Sigmoid colon (tissue), 7 donors: ENCODE measurements around the gene C19orf12. TPM values are rescaled to one million over a fixed set of nuclear protein-coding genes. Genes with fewer than 3 reads are reported as not detected.

Experiments
- DNase-seq: peaks from one replicate; pipeline ENCODE4 v3.0.0-alpha.2; 2019
- H3K27ac ChIP-seq, 4 donors: fragments of 200-600 bp; sonication (generic); one replicate each; pipeline ENCODE4 v1.5.1; 2016 to 2019; ENCODE audit warnings: mild to moderate bottlenecking in 1 of 4
- H3K27me3 ChIP-seq, 3 donors: fragments of 200-600 bp; sonication (generic); one replicate each; pipeline ENCODE4 v1.5.1; 2019; ENCODE audit warnings: mild to moderate bottlenecking in 1 of 3
- H3K36me3 ChIP-seq, 4 donors: fragments of 200-600 bp; sonication (generic); one replicate each; pipeline ENCODE4 v1.5.1; 2016 to 2019
- H3K4me1 ChIP-seq, 4 donors: fragments of 200-600 bp; sonication (generic); one replicate each; pipeline ENCODE4 v1.5.1; 2017 to 2019
- H3K4me3 ChIP-seq, 4 donors: fragments of 200-600 bp; sonication (generic); one replicate each; pipeline ENCODE4 v1.5.1; 2017 to 2019; ENCODE audit warnings: mild to moderate bottlenecking in 2 of 4, moderate library complexity in 1 of 4
- H3K9me3 ChIP-seq, 4 donors: fragments of 200-600 bp in 3 of 4; sonication (generic) in 3 of 4; one replicate each; pipeline versions ENCODE4 v1.5.1 to v1.6.1; 2013 to 2019
- EP300 ChIP-seq, 4 donors: sonication (generic); formaldehyde crosslinking; IDR thresholded peaks; one replicate each; pipeline ENCODE4 v1.6.1; 2017; ENCODE audit warnings: antibody characterized with exemption in 4 of 4
- POLR2A ChIP-seq, 2 donors: fragments of 450-650 bp; IDR thresholded peaks; one replicate each; pipeline ENCODE4 v1.6.1; 2016; ENCODE audit warnings: antibody characterized with exemption in 2 of 2, mild to moderate bottlenecking in 2 of 2, moderate library complexity in 2 of 2
- POLR2AphosphoS5 ChIP-seq, 4 donors: sonication (generic); formaldehyde crosslinking; IDR thresholded peaks; one replicate each; pipeline ENCODE4 v1.6.1; 2017; ENCODE audit warnings: antibody characterized with exemption in 4 of 4
- WGBS, 2 donors: extraction: QIAGEN DNeasy Blood & Tissue Kit; methylation state at CpG; one replicate each; pipeline ENCODE4 v1.1.7; 2013; 5-methylcytosine and 5-hydroxymethylcytosine counted together
- intact Hi-C: fragments of 100-400 bp; cut with DNase I; formaldehyde crosslinking; loops from one replicate; pipeline ENCODE4 v1.15.1; 2023
- polyA plus RNA-seq, 3 donors: library from polyadenylated mRNA; stranded (reverse); fragments of 200-250 nt; gene quantifications; one replicate each; pipeline ENCODE4 v1.2.3, GENCODE V29; 2013
- total RNA-seq, 4 donors: library from RNA; depleted of rRNA; stranded (reverse); fragments of >200 nt; gene quantifications; one replicate each; pipeline ENCODE4 v1.1.0, GENCODE V29; 2016
- TF ChIP-seq, protein P1 (sequence below), 4 experiments: fragments of 450-650 bp in 3 of 4; fragments of 200-600 bp in 1 of 4; IDR thresholded peaks; one replicate each; pipeline ENCODE4 v1.5.1; 2016 to 2019; ENCODE audit warnings: antibody characterized with exemption in 4 of 4, mild to moderate bottlenecking in 3 of 4, moderate library complexity in 2 of 4
- donor health status: healthy with polysubstance abuse.
- donor health status: Bipolar disorder and iron deficiency.
- donor health status: healthy.

The C19orf12 gene
- total and polyA plus RNA-seq, 7 donors: 13.2 to 36.0 (median 32.1) TPM

DNA sequence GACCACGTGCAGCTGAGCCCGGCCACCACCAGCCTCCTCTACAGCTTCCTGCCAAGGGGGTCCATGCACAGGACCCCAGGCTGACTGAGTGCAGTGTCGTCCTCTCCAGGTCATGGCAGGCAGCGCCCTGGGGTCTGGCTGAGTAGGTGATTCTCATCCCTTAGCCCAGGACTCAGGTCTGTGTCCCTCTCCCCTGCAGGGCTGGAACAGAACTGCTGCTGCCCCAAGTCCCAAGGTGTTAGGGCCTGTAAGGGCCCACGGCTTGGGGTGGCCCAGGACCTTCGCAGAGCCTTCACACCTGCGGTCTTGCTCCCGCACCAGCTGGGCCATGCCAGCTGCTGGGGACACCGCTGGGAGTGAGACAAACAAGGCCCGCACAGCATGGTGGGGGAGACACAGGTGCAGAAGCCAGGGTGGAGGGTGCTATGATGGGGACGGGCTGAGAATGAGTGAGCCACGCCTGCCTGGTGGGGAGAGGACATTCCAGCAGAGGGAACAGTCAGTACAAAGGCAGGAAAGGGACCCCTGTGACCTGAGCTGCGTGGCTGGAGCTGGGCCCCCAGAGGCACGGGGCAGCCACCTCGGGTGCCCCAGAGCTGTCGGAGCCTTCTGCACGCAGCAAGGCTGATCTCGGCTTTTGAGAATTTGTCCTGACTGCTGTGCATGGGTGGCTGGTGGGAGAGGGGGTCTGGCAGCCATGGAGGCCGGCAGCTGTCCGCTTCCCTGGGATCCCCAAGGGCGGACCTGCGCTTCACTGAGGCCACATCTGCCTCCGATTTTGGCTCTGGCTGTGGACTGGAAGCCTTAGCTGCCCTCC, 37.9 kb downstream of the C19orf12 start:
- intact Hi-C loops: no loop called here
- 86 to 90% methylated on average over 23 of the region's 23 CpGs for WGBS, 2 donors
- Histone ChIP-seq H3K4me1 (peaks cover 0 to 68% (median 50%) of the 10 kb centered on the region in 4 donors), H3K27ac (peak overlapping the region; percentile 58 to 75 (median 70)), H3K9me3 (no peaks in the 10 kb centered on the region), H3K36me3 (peaks cover 15 to 40% (median 27%) of the 10 kb centered on the region in 4 donors), H3K27me3 (no peaks in the 10 kb centered on the region), H3K4me3 (no peak overlapping the region)
- peak; percentile 58 for DNase-seq
- TF ChIP-seq EP300 (IDR thresholded peaks at IDR 0.05) (no peak), POLR2AphosphoS5 (IDR thresholded peaks at IDR 0.05) (no peak), POLR2A (IDR thresholded peaks at IDR 0.05) (no peak)
- TF ChIP-seq, protein P1, sequence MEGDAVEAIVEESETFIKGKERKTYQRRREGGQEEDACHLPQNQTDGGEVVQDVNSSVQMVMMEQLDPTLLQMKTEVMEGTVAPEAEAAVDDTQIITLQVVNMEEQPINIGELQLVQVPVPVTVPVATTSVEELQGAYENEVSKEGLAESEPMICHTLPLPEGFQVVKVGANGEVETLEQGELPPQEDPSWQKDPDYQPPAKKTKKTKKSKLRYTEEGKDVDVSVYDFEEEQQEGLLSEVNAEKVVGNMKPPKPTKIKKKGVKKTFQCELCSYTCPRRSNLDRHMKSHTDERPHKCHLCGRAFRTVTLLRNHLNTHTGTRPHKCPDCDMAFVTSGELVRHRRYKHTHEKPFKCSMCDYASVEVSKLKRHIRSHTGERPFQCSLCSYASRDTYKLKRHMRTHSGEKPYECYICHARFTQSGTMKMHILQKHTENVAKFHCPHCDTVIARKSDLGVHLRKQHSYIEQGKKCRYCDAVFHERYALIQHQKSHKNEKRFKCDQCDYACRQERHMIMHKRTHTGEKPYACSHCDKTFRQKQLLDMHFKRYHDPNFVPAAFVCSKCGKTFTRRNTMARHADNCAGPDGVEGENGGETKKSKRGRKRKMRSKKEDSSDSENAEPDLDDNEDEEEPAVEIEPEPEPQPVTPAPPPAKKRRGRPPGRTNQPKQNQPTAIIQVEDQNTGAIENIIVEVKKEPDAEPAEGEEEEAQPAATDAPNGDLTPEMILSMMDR (IDR thresholded peaks at IDR 0.05): no peak

DNA sequence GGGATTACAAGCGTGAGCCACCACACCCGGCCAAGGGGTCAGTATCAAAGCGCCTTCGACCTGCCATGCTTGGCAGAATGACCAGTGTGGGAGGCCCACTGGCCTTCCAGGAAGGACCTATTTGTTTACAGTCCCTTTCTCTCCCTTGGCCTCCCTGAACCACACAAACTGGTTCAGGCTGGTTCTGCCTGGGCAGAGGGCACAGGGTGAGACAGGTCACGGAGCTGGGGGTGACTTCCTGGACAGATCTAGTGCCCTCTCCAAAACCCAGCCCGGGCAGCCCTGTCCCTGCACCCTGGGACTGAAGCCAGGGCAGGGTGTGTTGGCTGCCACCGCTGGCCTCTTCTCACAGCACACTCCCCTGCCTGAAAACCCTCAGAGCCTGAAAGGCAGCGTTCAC, 38.5 kb downstream of the C19orf12 start:
- 48 to 65% methylated on average over 8 of the region's 8 CpGs for WGBS, 2 donors
- peaks cover 0 to 68% (median 50%) of the 10 kb centered on the region in 4 donors for H3K4me1 ChIP-seq
- intact Hi-C loops: no loop called here
- no peak for TF ChIP-seq POLR2AphosphoS5 (IDR thresholded peaks at IDR 0.05)
- TF ChIP-seq, protein P1 (IDR thresholded peaks at IDR 0.05): no peak
- no peak for TF ChIP-seq POLR2A (IDR thresholded peaks at IDR 0.05)
- no peak for TF ChIP-seq EP300 (IDR thresholded peaks at IDR 0.05)
- DNase-seq: peak; percentile 52
- no peaks in the 10 kb centered on the region for H3K27me3 ChIP-seq
- H3K4me3 ChIP-seq: no peak overlapping the region
- peak overlapping the region in 1 of 4 donors; percentile 70 for H3K27ac ChIP-seq
- H3K36me3 ChIP-seq: peaks cover 15 to 40% (median 27%) of the 10 kb centered on the region in 4 donors
- no peaks in the 10 kb centered on the region for H3K9me3 ChIP-seq

DNA sequence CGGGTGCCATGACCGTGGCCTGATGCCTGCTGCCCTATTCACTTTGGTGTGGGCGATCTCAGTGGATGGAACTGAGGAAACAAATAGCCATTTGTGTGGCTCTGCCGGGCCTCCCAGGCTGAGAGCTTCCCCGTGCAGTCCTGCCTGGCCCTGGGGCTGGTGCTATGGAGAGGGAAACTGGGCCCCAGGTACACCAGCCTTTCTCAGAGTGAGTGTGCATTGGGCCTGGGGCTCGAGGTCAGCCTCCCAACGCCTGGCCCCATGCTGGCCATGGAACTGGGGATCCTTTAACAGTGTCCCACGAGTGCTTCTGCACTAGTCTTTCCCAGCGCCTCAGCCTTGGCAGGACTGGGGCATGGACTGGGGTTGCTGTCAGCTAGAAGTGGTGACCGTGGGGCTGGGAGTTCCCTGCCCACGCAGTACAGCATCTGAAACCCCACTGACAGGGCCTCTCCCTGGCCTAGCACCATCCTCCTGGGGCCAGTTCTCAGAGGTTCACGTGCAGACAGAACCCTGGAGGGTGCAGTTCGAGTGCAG, 39.3 kb downstream of the C19orf12 start:
- WGBS, 2 donors: 87 to 90% methylated on average over 13 of the region's 13 CpGs
- H3K36me3 ChIP-seq: peaks cover 15 to 40% (median 27%) of the 10 kb centered on the region in 4 donors
- peaks cover 0 to 67% (median 48%) of the 10 kb centered on the region in 4 donors for H3K4me1 ChIP-seq
- H3K4me3 ChIP-seq: no peak overlapping the region
- H3K27me3 ChIP-seq: no peaks in the 10 kb centered on the region
- no peaks in the 10 kb centered on the region for H3K9me3 ChIP-seq
- no peak overlapping the region for H3K27ac ChIP-seq
- DNase-seq: peak; percentile 60
- TF ChIP-seq EP300 (IDR thresholded peaks at IDR 0.05) (no peak), POLR2A (IDR thresholded peaks at IDR 0.05) (no peak), POLR2AphosphoS5 (IDR thresholded peaks at IDR 0.05) (no peak)
- TF ChIP-seq, protein P1 (IDR thresholded peaks at IDR 0.05): no peak
- intact Hi-C loops: no loop called here

DNA sequence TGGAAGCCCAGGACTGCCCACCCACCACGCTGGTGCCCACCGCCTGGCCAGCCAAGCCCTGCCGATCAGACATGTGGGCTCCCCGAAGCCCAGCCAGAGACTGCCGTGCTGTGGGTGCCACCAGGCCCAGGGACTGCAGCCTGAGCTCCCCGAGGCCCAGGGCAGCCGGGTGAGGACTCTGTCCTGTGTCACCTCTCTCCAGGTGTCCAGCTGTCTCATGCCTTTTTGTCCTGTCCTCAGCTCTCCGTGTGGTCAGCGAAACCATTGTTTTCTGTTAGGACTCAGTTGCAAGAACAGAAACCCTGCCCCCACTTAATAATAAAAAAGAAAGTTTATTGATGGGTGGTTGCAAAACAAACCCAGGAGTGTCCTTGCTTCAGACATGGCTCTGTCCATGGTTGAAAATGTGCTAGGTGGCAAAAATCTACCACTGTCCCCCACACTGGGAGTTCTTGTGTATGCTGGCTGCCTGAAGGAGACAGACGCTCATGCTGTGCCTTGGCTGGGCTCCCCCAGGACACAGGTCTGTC, 39.9 kb downstream of the C19orf12 start:
- Histone ChIP-seq H3K4me1 (peaks cover 0 to 62% (median 45%) of the 10 kb centered on the region in 4 donors), H3K27me3 (no peaks in the 10 kb centered on the region), H3K27ac (no peak overlapping the region), H3K36me3 (peaks cover 15 to 40% (median 29%) of the 10 kb centered on the region in 4 donors), H3K9me3 (no peaks in the 10 kb centered on the region), H3K4me3 (no peak overlapping the region)
- intact Hi-C loops: no loop called here
- DNase-seq: peak; percentile 38
- 93 to 94% methylated on average over 10 of the region's 10 CpGs for WGBS, 2 donors
- TF ChIP-seq, protein P1 (IDR thresholded peaks at IDR 0.05): no peak
- TF ChIP-seq POLR2A (IDR thresholded peaks at IDR 0.05) (no peak), EP300 (IDR thresholded peaks at IDR 0.05) (no peak), POLR2AphosphoS5 (IDR thresholded peaks at IDR 0.05) (no peak)
